MM.1S (cell line): ENCODE results near the gene DSC1.

Experiments
- EZH2 ChIP-seq: fragments of 300-600 bp; sonication (generic); optimal IDR thresholded peaks from 2 replicates; pipeline ENCODE3; 2017; ENCODE audit warnings: low read depth, mild to moderate bottlenecking, antibody characterized with exemption, low read length, mixed read lengths
- EZH2phosphoT487 ChIP-seq: fragments of 300-600 bp; sonication (generic); IDR thresholded peaks from 2 replicates; pipeline ENCODE4 v1.6.1; 2018; ENCODE audit warnings: antibody characterized with exemption, low read length
- TF ChIP-seq, protein P1 (sequence below): fragments of 300-600 bp; sonication (generic); IDR thresholded peaks from 2 replicates; pipeline ENCODE4 v1.5.1; 2016; ENCODE audit warnings: antibody characterized with exemption, low read length, mixed read lengths

DNA sequence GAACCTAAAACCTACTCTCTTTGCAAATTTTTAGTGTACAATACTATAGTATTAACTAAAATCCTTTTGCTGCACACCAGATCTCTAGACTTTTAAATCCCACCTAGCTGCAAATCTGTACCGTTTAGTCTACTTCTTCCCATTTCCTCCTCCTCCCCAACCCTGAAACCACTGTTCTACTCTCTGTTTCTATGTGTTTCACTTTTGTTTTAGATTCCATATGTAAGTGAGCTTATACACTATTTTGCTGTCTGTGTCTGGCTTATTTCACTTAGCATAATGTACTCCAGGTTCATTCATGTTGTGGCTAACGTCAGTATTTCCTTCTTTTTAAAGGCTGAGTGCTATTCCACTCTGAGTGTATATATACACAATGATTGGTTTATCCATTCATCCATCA lies 42.1 kb downstream of the DSC1 start:
- TF ChIP-seq, protein P1, sequence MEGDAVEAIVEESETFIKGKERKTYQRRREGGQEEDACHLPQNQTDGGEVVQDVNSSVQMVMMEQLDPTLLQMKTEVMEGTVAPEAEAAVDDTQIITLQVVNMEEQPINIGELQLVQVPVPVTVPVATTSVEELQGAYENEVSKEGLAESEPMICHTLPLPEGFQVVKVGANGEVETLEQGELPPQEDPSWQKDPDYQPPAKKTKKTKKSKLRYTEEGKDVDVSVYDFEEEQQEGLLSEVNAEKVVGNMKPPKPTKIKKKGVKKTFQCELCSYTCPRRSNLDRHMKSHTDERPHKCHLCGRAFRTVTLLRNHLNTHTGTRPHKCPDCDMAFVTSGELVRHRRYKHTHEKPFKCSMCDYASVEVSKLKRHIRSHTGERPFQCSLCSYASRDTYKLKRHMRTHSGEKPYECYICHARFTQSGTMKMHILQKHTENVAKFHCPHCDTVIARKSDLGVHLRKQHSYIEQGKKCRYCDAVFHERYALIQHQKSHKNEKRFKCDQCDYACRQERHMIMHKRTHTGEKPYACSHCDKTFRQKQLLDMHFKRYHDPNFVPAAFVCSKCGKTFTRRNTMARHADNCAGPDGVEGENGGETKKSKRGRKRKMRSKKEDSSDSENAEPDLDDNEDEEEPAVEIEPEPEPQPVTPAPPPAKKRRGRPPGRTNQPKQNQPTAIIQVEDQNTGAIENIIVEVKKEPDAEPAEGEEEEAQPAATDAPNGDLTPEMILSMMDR: no peak
- no peak for TF ChIP-seq EZH2
- TF ChIP-seq EZH2phosphoT487: no peak
